ENCODE measurements around the gene COL24A1.

Gene COL24A1

DNA sequence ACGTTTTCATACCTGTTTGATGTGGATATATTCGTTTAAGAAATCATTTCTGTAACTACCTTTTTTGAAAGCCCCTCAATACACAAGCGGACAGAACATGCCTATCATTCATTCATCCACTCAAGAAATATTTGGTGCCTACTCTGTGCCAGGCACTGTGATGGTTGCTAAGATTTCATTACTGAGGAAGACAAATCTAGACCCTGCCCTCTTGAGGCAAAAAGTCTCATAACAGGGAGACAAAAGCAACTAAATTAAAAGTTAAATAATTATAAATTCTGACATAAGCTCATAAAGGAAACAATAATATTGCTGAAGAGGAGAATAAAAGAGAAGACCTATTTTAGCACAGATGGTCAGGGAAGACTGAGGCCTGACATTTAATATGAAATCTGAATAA lies 244.8 kb downstream of the COL24A1 start:
- H3K27ac ChIP-seq = no peak overlapping the region
- no peak overlapping the region for H3K4me3 ChIP-seq
- DNase-seq (ENCODE audit: low spot score) = no peak
- TF ChIP-seq, protein P1, sequence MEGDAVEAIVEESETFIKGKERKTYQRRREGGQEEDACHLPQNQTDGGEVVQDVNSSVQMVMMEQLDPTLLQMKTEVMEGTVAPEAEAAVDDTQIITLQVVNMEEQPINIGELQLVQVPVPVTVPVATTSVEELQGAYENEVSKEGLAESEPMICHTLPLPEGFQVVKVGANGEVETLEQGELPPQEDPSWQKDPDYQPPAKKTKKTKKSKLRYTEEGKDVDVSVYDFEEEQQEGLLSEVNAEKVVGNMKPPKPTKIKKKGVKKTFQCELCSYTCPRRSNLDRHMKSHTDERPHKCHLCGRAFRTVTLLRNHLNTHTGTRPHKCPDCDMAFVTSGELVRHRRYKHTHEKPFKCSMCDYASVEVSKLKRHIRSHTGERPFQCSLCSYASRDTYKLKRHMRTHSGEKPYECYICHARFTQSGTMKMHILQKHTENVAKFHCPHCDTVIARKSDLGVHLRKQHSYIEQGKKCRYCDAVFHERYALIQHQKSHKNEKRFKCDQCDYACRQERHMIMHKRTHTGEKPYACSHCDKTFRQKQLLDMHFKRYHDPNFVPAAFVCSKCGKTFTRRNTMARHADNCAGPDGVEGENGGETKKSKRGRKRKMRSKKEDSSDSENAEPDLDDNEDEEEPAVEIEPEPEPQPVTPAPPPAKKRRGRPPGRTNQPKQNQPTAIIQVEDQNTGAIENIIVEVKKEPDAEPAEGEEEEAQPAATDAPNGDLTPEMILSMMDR (IDR thresholded peaks at IDR 0.05) = no peak

GRCh38 chr1:85900921-85901320 lies 255.7 kb downstream of the COL24A1 start:
- Histone ChIP-seq H3K4me3 (no peak overlapping the region), H3K27ac (no peak overlapping the region)
- no peak for DNase-seq (ENCODE audit: low spot score)
- TF ChIP-seq, protein P1 (IDR thresholded peaks at IDR 0.05) = no peak

- Histone ChIP-seq H3K4me3 (no peak overlapping the region), H3K27ac (no peak overlapping the region)
- TF ChIP-seq, protein P1 (IDR thresholded peaks at IDR 0.05) = no peak
- DNase-seq (ENCODE audit: low spot score) = no peak
These were observed 257.7 kb downstream of the COL24A1 start for GRCh38 chr1:85898861-85899260.

DNA sequence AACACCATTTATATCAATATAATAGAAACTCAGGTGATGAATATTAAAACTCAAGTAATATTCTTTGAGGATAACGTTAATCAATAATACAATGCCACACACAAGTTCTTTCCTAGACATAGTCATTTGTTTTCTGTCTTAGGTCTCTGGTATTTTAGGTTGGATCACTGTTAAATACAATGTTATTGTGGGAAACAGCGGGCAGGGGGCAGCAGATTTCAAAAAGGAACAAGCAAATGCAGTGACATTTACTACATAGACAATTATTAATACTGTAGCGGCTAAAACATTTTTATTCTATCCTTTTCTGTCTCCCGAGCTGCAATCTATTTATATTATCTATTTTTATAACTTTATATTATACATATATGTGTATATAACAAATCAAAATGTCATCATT lies 261.9 kb downstream of the COL24A1 start:
- Histone ChIP-seq H3K4me3 (no peak overlapping the region), H3K27ac (no peak overlapping the region)
- TF ChIP-seq, protein P1 (IDR thresholded peaks at IDR 0.05) = no peak
- DNase-seq (ENCODE audit: low spot score) = no peak

GRCh38 chr1:85892366-85892765 lies 264.2 kb downstream of the COL24A1 start:
- TF ChIP-seq, protein P1 (IDR thresholded peaks at IDR 0.05) = no peak
- Histone ChIP-seq H3K4me3 (no peak overlapping the region), H3K27ac (no peak overlapping the region)
- DNase-seq (ENCODE audit: low spot score) = no peak

- DNase-seq (ENCODE audit: low spot score) = no peak
- TF ChIP-seq, protein P1 (IDR thresholded peaks at IDR 0.05) = no peak
- H3K4me3 ChIP-seq = no peak overlapping the region
- no peak overlapping the region for H3K27ac ChIP-seq
These were observed 266.7 kb downstream of the COL24A1 start for GRCh38 chr1:85889870-85890269.

GRCh38 chr1:85888921-85889320 lies 267.7 kb downstream of the COL24A1 start:
- Histone ChIP-seq H3K27ac (no peak overlapping the region), H3K4me3 (no peak overlapping the region)
- DNase-seq (ENCODE audit: low spot score) = no peak
- TF ChIP-seq, protein P1 (IDR thresholded peaks at IDR 0.05) = no peak

All from coronary artery (tissue), 2 donors.